GM12892 (cell line): ENCODE data around the gene MAGI2.
"Not testable (repeated sequence)": the region's sequence is repeated elsewhere in the genome, so short reads cannot be mapped to it uniquely, and the experiment has no call there.

ENCODE experiments used
- DNase-seq: peaks from one replicate; pipeline ENCODE4 v3.0.0; 2011; ENCODE audit not compliant: insufficient read length
- FAIRE-seq: peaks from 2 replicates; lab custom pipeline; 2011; peaks lifted over from hg19 to GRCh38; lab: Jason Lieb, UNC
- POLR2A ChIP-seq: IDR thresholded peaks from 2 replicates; pipeline ENCODE4 v1.6.1; 2011; ENCODE audit warnings: low read depth, low read length, control low read depth
- POLR2AphosphoS5 ChIP-seq: IDR thresholded peaks from 2 replicates; pipeline ENCODE4 v1.6.1; 2011; ENCODE audit warnings: low read depth, low read length, control low read depth
- TAF1 ChIP-seq: IDR thresholded peaks from 2 replicates; pipeline ENCODE4 v1.6.1; 2011; ENCODE audit warnings: low read depth, mild to moderate bottlenecking, control low read depth, low read length, borderline replicate concordance

MAGI2 gene

DNA sequence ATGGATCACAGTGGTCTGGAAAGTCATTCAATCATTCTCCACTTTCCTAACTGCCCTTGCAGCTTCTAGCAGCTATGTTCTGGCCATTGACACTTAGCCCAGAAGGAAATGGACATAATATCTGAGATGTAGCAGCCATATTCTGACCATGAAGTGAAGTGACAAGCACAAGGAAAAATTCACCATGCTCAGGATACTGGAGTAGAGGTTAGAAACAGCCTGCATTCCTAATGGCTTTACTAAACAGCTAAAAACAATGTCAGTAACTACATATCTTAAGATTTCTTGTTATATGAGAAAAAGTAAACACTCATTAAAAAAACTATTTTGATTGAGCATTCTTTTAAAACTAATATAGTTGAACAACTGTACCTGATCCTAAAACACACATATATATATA, 443.8 kb downstream of the MAGI2 start:
- TF ChIP-seq POLR2AphosphoS5 = no peak
- TF ChIP-seq POLR2A = no peak
- TF ChIP-seq TAF1 = no peak
- FAIRE-seq (no peak), DNase-seq (no peak)

DNA sequence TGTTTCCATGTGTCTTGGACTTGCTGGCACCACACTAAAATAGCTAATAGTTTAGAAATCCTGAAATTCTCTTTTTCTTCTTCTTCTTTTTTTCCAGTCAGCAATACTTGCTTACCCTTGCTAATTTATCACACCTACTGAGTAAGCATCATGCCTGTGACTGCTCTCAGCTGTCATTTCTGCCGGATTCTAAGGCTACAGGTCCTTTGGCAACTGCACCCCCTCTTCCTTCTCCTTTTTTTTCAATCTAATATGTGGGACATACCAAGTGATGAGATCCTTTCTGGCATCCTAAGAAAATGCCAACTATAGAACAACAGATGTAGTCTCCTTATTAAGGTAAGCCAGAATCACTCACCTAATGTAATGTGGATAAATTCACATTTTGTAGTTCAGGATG, 444.7 kb downstream of the MAGI2 start:
- FAIRE-seq (no peak), DNase-seq (no peak)
- TF ChIP-seq POLR2A (no peak), POLR2AphosphoS5 (no peak), TAF1 (no peak)

DNA sequence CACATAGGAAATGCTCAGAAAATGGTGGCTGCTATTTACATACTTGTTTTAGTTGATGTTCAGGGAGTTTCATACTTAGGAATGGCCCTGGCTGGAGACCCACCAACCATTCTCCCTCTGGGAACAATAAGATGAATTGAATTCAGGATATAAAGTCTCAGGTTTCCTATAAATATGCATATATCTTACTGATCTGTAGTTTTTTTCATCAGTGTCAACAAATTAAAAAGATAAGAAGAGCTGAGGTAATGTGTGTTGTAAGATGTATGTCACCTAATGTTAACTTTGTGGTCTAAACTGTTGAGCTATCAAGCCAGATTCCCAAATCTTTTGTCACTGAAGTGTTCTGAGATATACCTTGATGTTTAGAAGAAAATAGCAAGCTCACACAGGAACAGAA, 457.5 kb downstream of the MAGI2 start:
- DNase-seq (no peak), FAIRE-seq (no peak)
- TF ChIP-seq TAF1 = no peak
- TF ChIP-seq POLR2AphosphoS5 = no peak
- no peak for TF ChIP-seq POLR2A

DNA sequence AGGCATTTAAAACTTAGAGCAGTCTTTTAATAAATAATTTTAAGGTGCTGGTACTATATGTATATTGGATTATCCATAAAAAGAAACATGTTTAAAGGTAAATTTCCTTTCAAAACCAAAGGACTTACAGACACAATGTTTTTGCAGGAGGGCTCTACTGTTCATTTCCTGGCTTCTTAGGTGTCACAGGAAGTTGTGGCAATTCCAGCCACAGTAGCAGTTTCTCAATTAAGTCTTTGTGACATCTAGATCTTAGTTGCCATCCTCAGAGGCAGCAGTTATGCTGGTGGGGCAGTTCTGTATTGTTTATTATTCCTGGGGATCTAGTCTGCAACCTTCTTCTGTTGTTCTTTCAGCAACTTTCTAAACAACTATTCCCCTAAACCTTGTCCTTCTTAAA, 460.1 kb downstream of the MAGI2 start:
- DNase-seq = no peak
- TF ChIP-seq TAF1 (no peak), POLR2A (no peak), POLR2AphosphoS5 (no peak)
- no peak for FAIRE-seq

DNA sequence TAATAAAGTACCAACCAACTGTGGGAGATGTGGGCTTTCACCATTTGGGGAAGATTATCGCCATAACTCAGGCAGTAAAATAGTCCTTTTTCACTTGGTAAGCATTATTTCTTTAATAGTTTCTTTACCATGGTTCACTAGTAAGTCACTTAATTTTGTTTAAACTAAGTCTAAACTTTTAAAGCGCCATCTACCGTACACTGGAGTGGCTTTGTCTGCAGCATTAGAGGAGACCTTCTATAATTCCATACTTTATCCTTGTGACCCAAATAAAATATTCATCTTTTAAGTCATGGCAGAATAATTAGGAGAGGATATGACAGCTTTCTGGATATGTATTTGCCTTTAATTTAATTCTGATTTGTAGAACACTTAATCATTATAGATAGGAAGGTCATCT, 468.0 kb downstream of the MAGI2 start:
- FAIRE-seq (no peak), DNase-seq (no peak)

DNA sequence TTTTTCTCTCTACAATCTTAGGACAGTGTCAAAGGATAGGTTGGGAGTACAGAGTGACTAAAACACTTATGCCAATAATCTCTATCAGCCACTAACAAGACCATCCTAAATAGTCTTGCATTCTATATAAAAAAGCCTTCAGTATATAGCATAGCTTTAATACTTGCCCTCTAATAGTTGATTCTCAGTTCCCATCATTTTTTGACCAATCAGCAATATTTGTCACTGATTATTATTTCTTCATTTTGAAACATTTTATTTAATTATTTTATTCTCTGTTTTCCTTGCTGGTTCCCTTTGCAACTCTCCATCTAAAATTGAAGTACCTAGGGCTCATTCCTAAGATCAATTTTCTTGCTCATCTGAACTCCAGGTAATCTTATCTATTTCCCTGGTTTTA, 470.0 kb downstream of the MAGI2 start:
- TF ChIP-seq TAF1 = no peak
- no peak for TF ChIP-seq POLR2AphosphoS5
- TF ChIP-seq POLR2A = no peak
- DNase-seq (no peak), FAIRE-seq (no peak)

More for the DNA sequence above, 468.0 kb downstream of the MAGI2 start:
- TF ChIP-seq POLR2AphosphoS5 (no peak), POLR2A (no peak), TAF1 (no peak)

DNA sequence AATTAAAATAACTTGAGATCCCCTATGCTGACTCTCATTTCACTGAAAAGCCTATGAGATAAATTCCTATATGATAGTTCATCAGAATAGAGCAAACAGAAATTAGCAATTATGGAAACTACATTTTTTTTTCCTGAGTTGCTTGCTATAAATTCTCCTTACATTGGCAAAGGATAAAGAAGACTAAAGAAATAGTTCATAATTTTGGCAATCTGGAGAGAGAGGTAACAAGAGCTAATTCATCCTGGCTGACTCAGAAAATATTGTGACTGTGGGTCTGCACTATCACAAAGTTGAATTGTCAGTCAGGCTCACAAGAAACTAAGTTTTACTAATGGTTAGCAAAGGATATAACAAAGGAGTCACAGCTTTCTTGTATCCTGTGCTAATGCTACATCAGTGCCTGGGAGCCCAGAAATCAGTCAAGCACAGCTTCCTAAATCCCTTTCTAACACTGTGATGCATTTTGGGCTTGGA, 483.0 kb downstream of the MAGI2 start:
- no peak for TF ChIP-seq POLR2A
- TF ChIP-seq TAF1 = no peak
- TF ChIP-seq POLR2AphosphoS5 = no peak
- FAIRE-seq (no peak), DNase-seq (no peak)

DNA sequence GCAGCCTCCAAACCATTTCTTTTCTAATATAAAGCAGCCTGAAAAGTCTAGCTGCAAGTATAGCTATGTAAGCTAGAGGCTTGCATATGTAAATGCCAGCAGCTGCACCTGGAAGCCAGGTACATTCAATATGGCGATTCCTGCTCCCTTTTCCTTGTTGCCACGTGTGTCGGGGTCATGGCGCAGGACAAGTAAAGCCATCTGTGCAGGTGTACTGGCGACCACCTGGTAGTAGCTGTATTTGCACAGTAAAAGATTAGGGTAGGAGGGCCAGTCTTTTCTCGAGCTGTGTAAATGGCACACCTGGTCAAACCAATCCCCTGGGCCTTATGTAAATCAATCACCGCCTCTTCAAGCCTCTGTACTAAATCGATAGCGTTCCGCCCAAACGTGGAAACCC, 484.5 kb downstream of the MAGI2 start:
- FAIRE-seq (no peak), DNase-seq (no peak)
- no peak for TF ChIP-seq POLR2A
- TF ChIP-seq TAF1 = no peak
- TF ChIP-seq POLR2AphosphoS5 = no peak

DNA sequence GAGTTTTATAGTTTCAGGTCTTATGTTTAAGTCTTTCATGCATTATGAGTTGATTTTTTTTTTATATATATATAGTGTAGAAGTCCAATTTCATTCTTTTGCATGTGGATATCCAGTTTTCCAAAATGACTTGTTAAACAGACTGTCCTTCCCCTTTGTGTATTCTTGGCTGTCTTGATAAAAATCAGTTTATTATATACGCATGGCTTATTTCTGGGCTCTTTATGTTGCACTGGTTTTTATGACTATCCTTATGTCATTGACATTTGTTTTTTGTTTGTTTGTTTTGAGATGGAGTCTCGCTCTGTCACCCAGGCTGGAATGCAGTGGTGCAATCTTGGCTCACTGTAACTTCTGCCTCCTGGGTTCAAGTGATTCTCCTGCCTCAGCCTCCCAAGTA, 485.9 kb downstream of the MAGI2 start:
- not testable (repeated sequence) for FAIRE-seq, DNase-seq

DNA sequence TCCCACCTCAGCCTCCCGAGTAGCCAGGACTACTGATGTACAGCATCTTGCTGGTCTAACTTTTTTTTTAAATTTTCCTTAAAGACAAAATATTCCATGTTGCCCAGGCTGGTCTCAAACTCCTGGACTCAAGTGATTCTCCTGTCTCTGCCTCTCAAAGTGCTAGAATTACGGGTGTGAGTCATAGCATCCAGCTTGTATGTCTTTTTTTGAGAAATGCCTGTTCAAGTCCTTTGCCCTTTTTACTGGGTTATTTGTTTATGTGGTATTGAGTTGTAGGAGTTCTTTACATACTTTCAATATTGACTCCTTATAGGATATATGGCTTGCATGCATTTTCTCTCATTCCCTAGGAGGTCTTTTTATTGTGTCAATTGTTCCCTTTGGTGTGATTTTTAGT, 486.4 kb downstream of the MAGI2 start:
- FAIRE-seq (no peak), DNase-seq (no peak)
- TF ChIP-seq POLR2AphosphoS5 = no peak

DNA sequence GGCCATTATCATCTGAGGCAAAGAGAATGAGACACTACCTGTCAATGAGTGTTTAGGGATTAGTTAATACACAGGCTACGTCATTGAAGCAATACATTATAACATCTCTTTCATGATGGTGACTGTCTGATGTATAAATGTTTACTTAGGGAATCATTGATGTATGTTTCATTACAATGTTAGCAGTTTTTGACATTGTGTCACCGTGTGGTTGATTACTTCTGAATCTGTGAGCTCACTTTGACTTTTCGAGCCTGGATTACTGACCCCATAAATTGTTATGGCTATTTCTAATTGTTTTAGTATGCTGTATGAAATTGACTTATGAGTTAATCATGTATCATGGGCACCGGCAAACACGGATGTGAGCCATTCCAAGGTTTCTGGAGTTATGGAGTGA, 494.0 kb downstream of the MAGI2 start:
- TF ChIP-seq POLR2AphosphoS5 = no peak
- no peak for TF ChIP-seq TAF1
- TF ChIP-seq POLR2A = no peak
- FAIRE-seq (no peak), DNase-seq (no peak)

DNA sequence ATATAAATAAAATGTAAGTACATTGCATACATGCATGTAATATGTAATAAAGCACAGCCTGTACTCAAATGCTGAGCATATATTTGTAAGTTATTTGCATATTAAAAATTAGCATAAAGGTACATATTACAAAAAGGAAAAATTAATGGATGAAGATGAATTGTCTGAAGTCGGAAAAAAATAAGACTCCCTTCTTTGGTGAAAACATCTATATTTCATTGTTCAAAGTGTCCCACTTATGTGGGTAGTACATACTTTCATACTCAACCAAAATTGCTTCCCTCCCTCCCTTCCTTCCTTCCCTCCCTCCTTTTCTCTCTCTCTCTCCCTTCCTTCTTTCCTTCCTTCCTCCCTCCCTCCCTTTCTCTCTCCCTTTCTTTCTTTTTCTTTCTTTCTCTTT, 498.1 kb downstream of the MAGI2 start:
- FAIRE-seq = no peak
- DNase-seq = no peak
- TF ChIP-seq POLR2AphosphoS5 = no peak
- TF ChIP-seq POLR2A = no peak
- no peak for TF ChIP-seq TAF1
